SK-N-DZ (cell line): ENCODE results near the gene FXYD7.
"Not testable (repeated sequence)": the region's sequence is repeated elsewhere in the genome, so short reads cannot be mapped to it uniquely, and the experiment has no call there.

Source experiments
- DNase-seq: peaks from one replicate; pipeline ENCODE4 v3.0.0-alpha.2; 2015; ENCODE audit warnings: low spot score

Gene FXYD7

GRCh38 chr19:35165200-35166058 lies 22.4 kb downstream of the FXYD7 start:
- no peak for DNase-seq

DNA sequence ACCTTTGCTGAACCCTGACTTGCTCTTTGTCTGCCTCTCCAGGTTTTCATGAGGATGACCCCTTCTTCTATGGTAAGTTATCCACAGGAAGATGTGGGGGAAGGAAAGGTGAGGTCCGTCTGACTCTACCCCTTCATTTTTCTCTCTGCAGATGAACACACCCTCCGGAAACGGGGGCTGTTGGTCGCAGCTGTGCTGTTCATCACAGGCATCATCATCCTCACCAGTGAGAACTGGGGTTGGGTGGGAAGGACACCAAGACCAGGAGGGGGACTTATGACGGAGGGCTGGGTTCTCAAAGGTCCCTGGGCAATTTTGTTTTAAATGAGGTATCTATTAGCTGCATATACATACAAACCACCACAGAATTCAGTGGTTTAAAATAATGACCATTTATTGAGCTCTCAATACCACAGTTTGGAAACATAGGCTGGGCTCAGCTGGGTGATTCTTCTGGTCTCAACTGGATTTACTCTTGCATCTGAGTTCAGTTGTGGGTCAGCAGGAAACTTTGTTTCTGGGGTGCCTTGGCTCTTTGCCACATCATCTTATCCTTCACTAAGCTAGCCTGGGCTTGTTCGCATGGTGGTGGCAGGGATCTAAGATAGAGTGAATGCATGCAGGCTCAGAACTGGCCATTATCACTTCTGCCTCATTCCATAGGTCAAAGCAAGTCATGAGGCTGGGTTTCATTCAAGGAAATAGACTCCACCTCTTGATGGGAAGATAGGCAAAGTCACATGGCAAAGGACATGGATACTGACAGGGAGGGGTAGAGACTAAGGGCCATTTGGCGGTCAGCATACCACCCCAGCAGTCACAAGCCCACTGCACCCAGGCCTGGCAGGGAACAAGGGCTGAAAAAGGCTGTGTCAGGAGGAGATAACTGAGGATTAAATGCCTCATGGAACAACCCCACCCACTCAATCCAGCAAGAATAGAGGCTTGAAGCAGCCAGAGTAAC lies 23.3 kb downstream of the FXYD7 start:
- DNase-seq = no peak

DNA sequence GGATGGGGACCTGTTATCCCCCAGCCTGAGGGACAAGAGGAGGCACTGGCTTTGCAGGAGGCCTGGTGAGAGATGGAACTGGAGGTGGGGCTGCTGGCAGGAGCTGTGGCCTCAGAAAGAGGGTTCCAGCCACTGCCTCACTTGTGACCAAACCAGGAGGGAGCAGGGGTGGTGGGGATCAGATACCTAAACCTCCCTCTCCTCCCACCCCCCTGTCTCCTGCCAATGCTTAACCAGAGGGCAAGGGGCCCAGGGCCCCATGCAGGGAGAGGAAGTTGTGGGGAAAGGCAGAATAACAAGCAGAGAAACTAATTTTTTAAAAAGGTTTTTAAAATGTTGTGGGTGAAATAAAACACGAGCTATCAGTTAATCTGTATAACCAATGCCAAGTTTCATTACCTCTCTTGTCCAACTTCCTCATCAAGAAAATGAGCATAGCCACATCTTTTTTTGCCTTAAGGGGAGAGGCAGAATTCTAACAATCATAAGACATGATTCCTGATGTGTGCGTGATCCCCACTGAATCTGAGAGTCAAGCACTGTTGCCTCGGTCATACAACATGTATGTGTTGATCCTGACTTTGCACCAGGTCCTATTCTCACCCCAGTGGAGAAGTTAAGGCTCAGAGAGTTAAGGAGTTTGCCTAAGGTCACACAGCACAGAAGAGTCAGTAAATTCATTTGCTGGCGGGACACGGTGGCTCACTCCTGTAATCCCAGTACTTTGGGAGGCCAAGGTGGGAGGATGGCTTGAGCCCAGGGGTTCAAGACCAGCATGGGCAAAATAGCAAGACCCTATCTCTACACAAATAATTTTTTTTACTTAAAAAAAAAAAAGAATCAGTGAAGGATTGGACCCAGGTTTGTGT lies 24.4 kb downstream of the FXYD7 start:
- DNase-seq = no peak

DNA sequence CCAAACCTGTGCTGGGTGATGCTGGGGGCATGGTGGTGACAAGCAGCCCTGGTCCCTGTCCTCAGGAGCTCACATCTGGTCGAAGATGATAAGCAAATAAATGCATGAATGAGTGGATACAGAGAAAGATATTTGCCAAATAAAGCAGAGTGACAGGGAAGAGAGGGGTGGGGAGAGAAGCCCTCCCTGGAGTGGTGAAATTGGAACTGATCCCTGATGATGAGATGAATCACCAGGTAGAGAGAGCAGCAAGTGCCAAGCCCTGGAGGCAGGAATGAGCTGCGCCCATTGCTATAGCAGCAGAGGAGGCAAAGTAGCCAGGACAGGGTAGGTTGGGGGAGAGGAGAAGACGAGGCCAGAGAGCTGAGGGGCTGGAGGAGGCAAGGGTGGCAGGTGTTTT lies 25.1 kb downstream of the FXYD7 start:
- DNase-seq = no peak

GRCh38 chr19:35169221-35169995 lies 26.4 kb downstream of the FXYD7 start:
- DNase-seq = no peak

DNA sequence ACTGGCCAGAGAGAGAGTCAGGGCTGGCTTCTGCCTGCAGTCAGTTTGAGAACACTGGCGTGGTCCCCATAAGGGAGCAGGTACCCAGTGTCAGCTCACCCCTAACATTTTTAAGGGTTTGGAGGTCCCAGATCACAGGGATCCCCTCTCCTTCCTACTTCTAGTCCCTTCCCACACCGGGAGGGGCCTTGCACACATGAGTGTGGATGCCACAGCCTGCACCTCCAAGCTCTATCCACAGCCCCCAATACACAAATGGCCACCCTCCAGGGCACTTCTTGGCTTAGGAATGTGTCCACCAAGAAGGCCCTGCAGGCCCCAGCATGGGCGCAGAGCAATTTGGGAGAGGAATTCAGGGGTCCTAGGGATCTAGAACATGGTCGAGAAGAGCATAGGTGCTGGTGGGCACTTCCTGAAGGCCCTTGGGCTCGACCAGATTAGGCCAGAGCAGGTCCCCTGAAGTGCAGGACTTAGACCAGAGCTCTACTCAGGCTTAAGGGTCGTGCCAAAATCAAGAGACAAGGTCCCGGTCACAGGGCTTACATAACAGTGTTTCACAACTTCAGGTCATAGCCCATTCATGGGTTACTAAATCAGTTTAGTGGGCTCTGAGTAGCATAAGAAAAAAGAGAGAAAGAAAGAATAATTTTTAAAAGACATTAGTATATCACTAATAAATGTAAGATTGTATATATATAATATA lies 27.5 kb downstream of the FXYD7 start:
- no peak for DNase-seq

DNA sequence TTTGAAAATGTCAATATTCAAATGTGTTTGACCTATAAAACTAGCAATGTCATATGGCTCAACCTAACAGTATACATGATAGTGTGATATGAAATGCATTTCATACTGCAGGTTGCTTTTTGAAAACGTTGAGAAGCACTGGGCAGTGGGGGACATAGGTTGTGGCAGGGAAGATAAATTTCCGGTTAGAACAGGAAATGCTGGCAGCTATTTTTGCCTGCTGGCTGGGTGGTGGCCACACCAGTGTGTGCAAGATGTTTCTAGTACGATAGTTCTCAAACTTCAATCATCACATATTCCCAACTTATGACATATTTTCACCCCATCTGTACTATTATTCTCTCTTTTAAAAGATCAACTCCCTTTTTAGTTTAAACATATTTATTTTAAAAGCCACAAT lies 28.7 kb downstream of the FXYD7 start:
- no peak for DNase-seq

DNA sequence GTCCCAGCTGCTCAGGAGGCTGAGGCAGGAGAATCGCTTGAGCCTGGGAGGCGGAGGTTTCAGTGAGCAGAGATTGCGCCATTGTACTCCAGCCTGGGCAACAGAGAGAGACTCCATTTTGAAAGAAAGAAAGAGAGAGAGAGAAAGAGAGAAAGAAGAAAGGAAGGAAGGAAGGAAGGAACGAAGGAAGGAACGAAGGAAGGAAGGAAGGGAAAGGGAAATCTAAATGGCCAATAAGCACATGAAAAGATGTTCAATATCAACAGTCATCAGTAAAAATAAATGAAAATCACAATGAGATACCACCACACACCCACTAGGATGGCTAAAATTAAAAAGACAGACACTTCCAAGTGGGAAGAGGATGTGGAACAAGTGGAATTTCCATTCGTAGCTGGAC lies 31.2 kb downstream of the FXYD7 start:
- DNase-seq = no peak

DNA sequence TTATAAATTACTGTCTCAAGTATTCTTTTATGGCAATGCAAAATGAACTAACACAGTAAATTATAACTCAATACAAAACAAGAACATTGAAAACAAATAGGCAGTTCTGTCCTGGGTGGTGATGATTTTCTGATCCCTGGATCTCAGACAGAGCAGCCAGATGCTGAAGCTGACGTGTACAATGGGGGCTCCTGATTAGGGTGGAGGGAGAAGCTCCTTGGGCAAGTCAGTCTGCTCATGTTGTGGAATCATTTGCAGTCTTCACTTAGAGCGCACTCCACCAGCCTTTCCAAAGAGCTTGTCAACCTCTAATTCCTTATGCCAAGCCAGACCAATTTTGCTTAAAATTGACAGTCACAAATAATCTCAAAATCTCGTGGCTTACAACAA lies 33.1 kb downstream of the FXYD7 start:
- no peak for DNase-seq

- DNase-seq = no peak
These were observed 34.6 kb downstream of the FXYD7 start for GRCh38 chr19:35177377-35178274.

DNA sequence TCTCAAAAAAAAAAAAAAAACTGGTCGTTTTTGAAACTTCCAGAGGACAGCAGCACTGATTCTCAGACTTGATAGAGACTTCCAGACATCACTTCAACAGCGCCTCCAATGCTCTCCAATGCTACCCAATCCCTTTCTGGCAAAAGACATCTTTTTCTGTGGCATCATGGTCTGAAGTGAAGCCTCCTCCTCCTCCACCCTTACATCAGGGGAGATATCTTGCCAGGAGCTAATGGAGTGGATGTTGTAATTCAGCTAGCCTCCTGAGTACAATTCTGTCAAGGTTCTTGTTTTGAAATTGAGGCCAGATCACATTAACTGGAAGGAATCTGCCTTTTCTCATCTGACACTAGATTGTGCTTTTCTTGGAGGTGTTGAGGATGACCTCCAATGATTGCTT lies 35.6 kb downstream of the FXYD7 start:
- no peak for DNase-seq

- no peak for DNase-seq
These were observed 36.8 kb downstream of the FXYD7 start for GRCh38 chr19:35179830-35180229.

GRCh38 chr19:35181387-35181786 lies 38.3 kb downstream of the FXYD7 start:
- no peak for DNase-seq

- DNase-seq = no peak
These were observed 41.2 kb downstream of the FXYD7 start for GRCh38 chr19:35184267-35184666.

DNA sequence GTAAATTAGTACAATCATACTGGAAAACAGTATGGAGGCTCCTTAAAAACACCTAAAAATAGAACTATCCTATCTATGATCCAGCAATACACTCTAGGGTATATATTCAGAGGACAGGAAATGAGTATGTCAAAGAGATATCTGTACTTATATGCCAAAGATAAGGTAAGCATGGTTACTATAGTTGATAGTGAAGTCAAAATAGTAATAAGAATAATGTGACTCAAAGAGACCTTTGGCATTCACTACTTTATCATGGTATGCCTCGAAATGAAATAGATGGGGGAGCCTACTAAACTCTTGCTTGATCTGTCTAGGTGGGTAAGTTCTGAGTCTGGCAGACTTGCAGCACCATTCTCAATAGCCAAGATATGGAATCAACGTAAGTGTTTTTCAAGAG lies 41.8 kb downstream of the FXYD7 start:
- DNase-seq = no peak

GRCh38 chr19:35194012-35194984 lies 51.2 kb downstream of the FXYD7 start:
- no peak for DNase-seq

DNA sequence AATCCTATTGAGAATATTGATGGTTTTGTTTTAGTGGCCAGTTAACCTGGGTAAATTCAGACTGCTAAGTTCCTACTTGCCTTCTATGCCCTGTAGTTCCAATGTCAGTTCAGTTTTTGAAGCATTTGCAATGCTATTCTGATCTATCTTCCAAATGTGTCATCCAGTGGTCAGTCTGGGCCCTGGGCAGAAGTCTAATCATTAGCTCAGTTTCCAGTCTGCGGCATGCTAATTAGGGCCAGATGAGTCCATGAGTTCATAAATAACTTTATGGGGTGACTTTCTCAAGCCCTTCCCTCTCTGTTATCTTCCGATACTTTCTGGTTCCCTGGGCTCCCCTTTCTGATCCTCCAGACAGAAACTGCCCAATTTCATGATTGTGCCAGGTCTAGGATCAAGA lies 52.8 kb downstream of the FXYD7 start:
- no peak for DNase-seq

- DNase-seq = not testable (repeated sequence)
These were observed 53.8 kb downstream of the FXYD7 start for GRCh38 chr19:35196861-35197260.
